Prostate gland (tissue), 2 donors: ENCODE data around the gene HIVEP3. TPM values are rescaled to one million over a fixed set of nuclear protein-coding genes. Genes with fewer than 3 reads are reported as not detected.

ENCODE experiments used
- DNase-seq: peaks from one replicate; pipeline ENCODE4 v3.0.0-alpha.2; 2019; ENCODE audit warnings: low spot score
- H3K27ac ChIP-seq, 2 donors: fragments of 200-600 bp; sonication (generic); 2 replicates each; pipeline ENCODE4 v1.5.1; 2017 to 2019
- H3K27me3 ChIP-seq: fragments of 200-600 bp; sonication (generic); replicated peaks from 2 replicates; pipeline ENCODE4 v1.5.1; 2019; ENCODE audit not compliant: insufficient read depth
- H3K36me3 ChIP-seq, 2 donors: fragments of 200-600 bp; sonication (generic); 1 replicate in 1 of 2; 2 replicates in 1 of 2; pipeline versions ENCODE4 v1.5.1 to v1.8.1; 2017 to 2019
- H3K4me1 ChIP-seq: fragments of 200-600 bp; sonication (generic); replicated peaks from 2 replicates; pipeline ENCODE4 v1.5.1; 2019
- H3K4me3 ChIP-seq, 2 donors: fragments of 200-600 bp; sonication (generic); 2 replicates each; pipeline ENCODE4 v1.5.1; 2017 to 2019
- H3K9me3 ChIP-seq: fragments of 200-600 bp; sonication (generic); 2 replicates; pipeline ENCODE4 v1.5.1; 2017
- POLR2A ChIP-seq: fragments of 450-650 bp; IDR thresholded peaks from one replicate; pipeline ENCODE4 v1.6.1; 2016; ENCODE audit warnings: antibody characterized with exemption, mild to moderate bottlenecking
- POLR2AphosphoS5 ChIP-seq: sonication (generic); formaldehyde crosslinking; IDR thresholded peaks from one replicate; pipeline ENCODE4 v1.6.1; 2017; ENCODE audit warnings: antibody characterized with exemption
- WGBS: methylation state at CpG from one replicate; pipeline ENCODE4 v1.1.5; 2018; 5-methylcytosine and 5-hydroxymethylcytosine counted together
- intact Hi-C: fragments of 100-400 bp; cut with DNase I; formaldehyde crosslinking; loops from one replicate; pipeline ENCODE4 v1.14.2; 2022
- total RNA-seq, 2 donors: library from RNA; depleted of rRNA; stranded (reverse); fragments of >200 nt; gene quantifications; one replicate each; pipeline ENCODE4 v1.1.0, GENCODE V29; 2016
- TF ChIP-seq, protein P1 (sequence below), 4 experiments: fragments of 200-600 bp in 2 of 4; fragments of 450-650 bp in 2 of 4; sonication (generic) in 2 of 4; IDR thresholded peaks; 1 replicate in 3 of 4; 2 replicates in 1 of 4; pipeline ENCODE4 v1.5.1; 2016 to 2019; ENCODE audit warnings: antibody characterized with exemption in 4 of 4, mild to moderate bottlenecking in 2 of 4, moderate library complexity in 2 of 4

Gene HIVEP3
- total RNA-seq, 2 donors from 2014 or later = 9.3 to 11.2 TPM

GRCh38 chr1:41674522-41674921 lies 244.2 kb downstream of the HIVEP3 start:
- H3K36me3 ChIP-seq = no peaks in the 10 kb centered on the region
- TF ChIP-seq POLR2A = no peak
- TF ChIP-seq POLR2AphosphoS5 = no peak
- TF ChIP-seq, protein P1, sequence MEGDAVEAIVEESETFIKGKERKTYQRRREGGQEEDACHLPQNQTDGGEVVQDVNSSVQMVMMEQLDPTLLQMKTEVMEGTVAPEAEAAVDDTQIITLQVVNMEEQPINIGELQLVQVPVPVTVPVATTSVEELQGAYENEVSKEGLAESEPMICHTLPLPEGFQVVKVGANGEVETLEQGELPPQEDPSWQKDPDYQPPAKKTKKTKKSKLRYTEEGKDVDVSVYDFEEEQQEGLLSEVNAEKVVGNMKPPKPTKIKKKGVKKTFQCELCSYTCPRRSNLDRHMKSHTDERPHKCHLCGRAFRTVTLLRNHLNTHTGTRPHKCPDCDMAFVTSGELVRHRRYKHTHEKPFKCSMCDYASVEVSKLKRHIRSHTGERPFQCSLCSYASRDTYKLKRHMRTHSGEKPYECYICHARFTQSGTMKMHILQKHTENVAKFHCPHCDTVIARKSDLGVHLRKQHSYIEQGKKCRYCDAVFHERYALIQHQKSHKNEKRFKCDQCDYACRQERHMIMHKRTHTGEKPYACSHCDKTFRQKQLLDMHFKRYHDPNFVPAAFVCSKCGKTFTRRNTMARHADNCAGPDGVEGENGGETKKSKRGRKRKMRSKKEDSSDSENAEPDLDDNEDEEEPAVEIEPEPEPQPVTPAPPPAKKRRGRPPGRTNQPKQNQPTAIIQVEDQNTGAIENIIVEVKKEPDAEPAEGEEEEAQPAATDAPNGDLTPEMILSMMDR (IDR thresholded peaks at IDR 0.05) = no peak
- WGBS = 88% methylated on average over 10 of the region's 10 CpGs
- H3K4me3 ChIP-seq = no peak overlapping the region
- no peaks in the 10 kb centered on the region for H3K4me1 ChIP-seq
- H3K9me3 ChIP-seq = no peaks in the 10 kb centered on the region
- H3K27ac ChIP-seq = no peak overlapping the region
- no peaks in the 10 kb centered on the region for H3K27me3 ChIP-seq
- no peak for DNase-seq
- intact Hi-C loops = no loop called here

GRCh38 chr1:41673806-41674205 lies 244.9 kb downstream of the HIVEP3 start:
- Histone ChIP-seq H3K27me3 (no peaks in the 10 kb centered on the region), H3K4me1 (no peaks in the 10 kb centered on the region), H3K4me3 (no peak overlapping the region), H3K9me3 (no peaks in the 10 kb centered on the region), H3K36me3 (no peaks in the 10 kb centered on the region), H3K27ac (no peak overlapping the region)
- intact Hi-C loops = no loop called here
- DNase-seq = no peak
- TF ChIP-seq POLR2A (no peak), POLR2AphosphoS5 (no peak)
- TF ChIP-seq, protein P1 (IDR thresholded peaks at IDR 0.05) = no peak
- 61% methylated on average over 9 of the region's 9 CpGs for WGBS

DNA sequence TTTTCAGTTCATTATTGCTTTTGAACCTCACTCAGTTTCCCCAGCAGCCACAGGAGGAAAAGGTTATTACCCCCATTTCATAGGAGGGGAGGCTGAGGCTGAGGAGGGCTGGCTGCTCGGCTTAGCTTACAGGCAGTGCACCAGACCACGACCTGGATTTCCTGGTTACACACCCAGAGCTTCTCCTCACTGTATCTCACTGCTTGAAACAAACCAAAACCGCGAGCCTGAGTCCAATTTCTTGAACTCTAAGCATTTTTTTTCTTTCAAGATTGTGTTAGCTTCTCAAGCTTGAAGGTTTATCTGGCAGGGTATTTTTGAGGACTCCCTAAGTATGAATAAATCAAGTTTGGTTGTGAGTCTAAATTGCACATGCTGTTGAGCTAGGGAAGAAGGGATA lies 245.3 kb downstream of the HIVEP3 start:
- no peak overlapping the region for H3K27ac ChIP-seq
- no peak overlapping the region for H3K4me3 ChIP-seq
- H3K9me3 ChIP-seq = no peaks in the 10 kb centered on the region
- TF ChIP-seq POLR2A = no peak
- TF ChIP-seq, protein P1 (IDR thresholded peaks at IDR 0.05) = no peak
- WGBS = 70% methylated on average over 4 of the region's 4 CpGs
- intact Hi-C loops = no loop called here
- DNase-seq = no peak
- no peaks in the 10 kb centered on the region for H3K36me3 ChIP-seq
- no peaks in the 10 kb centered on the region for H3K4me1 ChIP-seq
- H3K27me3 ChIP-seq = no peaks in the 10 kb centered on the region

DNA sequence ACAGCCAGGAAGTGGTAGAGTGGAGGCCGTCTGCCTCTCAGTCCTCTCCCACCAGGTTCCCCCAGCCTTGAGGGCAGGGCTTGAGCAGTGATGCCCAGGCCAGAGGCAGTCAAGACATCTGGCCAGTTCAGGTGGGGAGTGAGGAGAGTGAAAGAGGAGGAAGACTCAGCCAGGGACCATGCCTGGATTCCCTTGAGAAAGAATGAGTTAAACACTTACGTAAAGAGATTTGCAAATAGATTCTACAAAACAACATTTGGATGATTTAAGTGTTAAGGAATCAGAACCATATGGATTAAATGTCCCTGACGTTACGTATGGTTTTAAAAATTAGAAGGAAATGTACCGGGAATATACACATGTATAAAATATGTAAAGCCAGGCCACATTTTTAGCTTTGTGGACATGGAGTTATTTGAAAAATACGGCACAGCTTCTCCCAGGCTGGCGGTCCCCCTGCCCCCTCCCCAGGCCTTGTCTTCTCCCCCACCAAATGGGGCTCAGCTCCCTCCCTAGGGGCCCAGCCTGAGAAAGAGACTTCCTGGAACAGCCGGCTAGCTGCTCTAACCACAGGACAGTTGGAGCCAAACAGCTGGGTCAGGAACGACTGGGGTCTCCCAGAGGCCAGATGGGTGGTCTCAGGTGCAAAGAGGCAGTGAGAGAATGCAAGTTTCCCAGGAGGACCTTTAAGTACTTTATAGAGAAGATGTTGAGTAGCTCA lies 245.9 kb downstream of the HIVEP3 start:
- intact Hi-C loops = no loop called here
- H3K9me3 ChIP-seq = no peaks in the 10 kb centered on the region
- no peak for TF ChIP-seq POLR2AphosphoS5
- H3K27me3 ChIP-seq = no peaks in the 10 kb centered on the region
- no peak overlapping the region for H3K4me3 ChIP-seq
- WGBS = 75% methylated on average over 9 of the region's 9 CpGs
- no peaks in the 10 kb centered on the region for H3K4me1 ChIP-seq
- H3K27ac ChIP-seq = no peak overlapping the region
- DNase-seq = no peak
- H3K36me3 ChIP-seq = no peaks in the 10 kb centered on the region

DNA sequence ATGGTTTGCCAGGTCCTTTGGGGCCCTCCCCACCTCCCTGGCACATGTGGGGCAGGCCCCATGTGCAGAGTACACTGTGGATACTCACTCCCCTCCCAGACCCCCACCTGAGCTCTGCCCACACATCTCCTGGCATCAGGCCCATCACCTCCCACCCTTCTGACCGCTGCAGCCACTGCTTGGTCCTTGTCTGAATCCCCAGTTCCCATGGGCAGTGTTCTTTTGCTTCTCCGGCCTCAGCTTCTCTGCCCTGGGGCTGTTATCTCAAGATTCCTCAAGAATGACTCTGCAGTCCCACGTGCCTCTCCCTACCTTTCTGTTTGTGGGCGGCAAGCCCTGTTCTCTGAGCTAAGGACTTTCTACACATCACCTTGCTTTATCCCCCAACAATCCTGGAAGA lies 246.5 kb downstream of the HIVEP3 start:
- TF ChIP-seq POLR2AphosphoS5 (no peak), POLR2A (no peak)
- TF ChIP-seq, protein P1 (IDR thresholded peaks at IDR 0.05) = no peak
- 43% methylated on average over 4 of the region's 4 CpGs for WGBS

More for the DNA sequence above, 246.5 kb downstream of the HIVEP3 start:
- Histone ChIP-seq H3K36me3 (no peaks in the 10 kb centered on the region), H3K4me3 (no peak overlapping the region), H3K27me3 (no peaks in the 10 kb centered on the region), H3K27ac (no peak overlapping the region), H3K4me1 (no peaks in the 10 kb centered on the region), H3K9me3 (no peaks in the 10 kb centered on the region)
- intact Hi-C loops = no loop called here
- peak; percentile 43 for DNase-seq
